ENCODE measurements around the gene ASMT. TPM values are rescaled to one million over a fixed set of nuclear protein-coding genes. Genes with fewer than 3 reads are reported as not detected.

Gene ASMT
- total RNA-seq, 4 donors from 2014 or later, result not detected

GRCh38 chrX:1599791-1600405 is 15.0 kb upstream of the ASMT start:
- TF ChIP-seq CTCF (IDR thresholded peaks at IDR 0.05) (no peak), EP300 (IDR thresholded peaks at IDR 0.05; ENCODE audit: low read depth) (no peak), POLR2AphosphoS5 (IDR thresholded peaks at IDR 0.05) (no peak), POLR2A (IDR thresholded peaks at IDR 0.05) (no peak)
- in situ Hi-C loops (cut with MboI; ENCODE audit: low pct_ligation_motif_present in 1 of 4, low pct_unique_long_range_greater_than_20kb in 1 of 4, low sequenced_read_pairs in 3 of 4) (loop anchor here in 2 of 4 donors (10.0 to 25.0 kb wide), 3 partner anchors 138 to 213 kb away; partner anchors contain the start of genes ASMTL (in 2 of the 2) and SLC25A6 (in 1 of the 2)), intact Hi-C loops (cut with DNase I; ENCODE audit: low total_unique reads) (no loop called here)
- no peaks in the 10 kb centered on the region for H3K4me1 ChIP-seq
- H3K9me3 ChIP-seq, result no peaks in the 10 kb centered on the region
- WGBS, 2 donors (ENCODE audit: low coverage in 1 of 2), result 97% methylated on average over 22 of the region's 36 CpGs; no CpG with 5 or more reads in 1 of the 2 donors
- no peaks in the 10 kb centered on the region for H3K27me3 ChIP-seq
- H3K36me3 ChIP-seq, result peaks cover 0 to 70% (median 34%) of the 10 kb centered on the region in 4 donors
- DNase-seq, result no peak
- H3K27ac ChIP-seq, result no peak overlapping the region
- H3K4me3 ChIP-seq, result no peak overlapping the region

GRCh38 chrX:1600406-1601050 is 14.3 kb upstream of the ASMT start:
- Histone ChIP-seq H3K27me3 (no peaks in the 10 kb centered on the region), H3K4me3 (no peak overlapping the region), H3K36me3 (peaks cover 0 to 66% (median 32%) of the 10 kb centered on the region in 4 donors), H3K27ac (no peak overlapping the region), H3K9me3 (no peaks in the 10 kb centered on the region), H3K4me1 (no peaks in the 10 kb centered on the region)
- 96% methylated on average over 51 of the region's 52 CpGs; no CpG with 5 or more reads in 1 of the 2 donors for WGBS, 2 donors (ENCODE audit: low coverage in 1 of 2)
- DNase-seq, result no peak
- intact Hi-C loops (cut with DNase I; ENCODE audit: low total_unique reads) (no loop called here), in situ Hi-C loops (cut with MboI; ENCODE audit: low pct_ligation_motif_present in 1 of 4, low pct_unique_long_range_greater_than_20kb in 1 of 4, low sequenced_read_pairs in 3 of 4) (no loop called here)
- TF ChIP-seq POLR2A (IDR thresholded peaks at IDR 0.05), result no peak
- TF ChIP-seq CTCF (IDR thresholded peaks at IDR 0.05), result no peak
- no peak for TF ChIP-seq EP300 (IDR thresholded peaks at IDR 0.05; ENCODE audit: low read depth)
- no peak for TF ChIP-seq POLR2AphosphoS5 (IDR thresholded peaks at IDR 0.05)

GRCh38 chrX:1601051-1601767 is 13.7 kb upstream of the ASMT start:
- 97% methylated on average over 52 of the region's 58 CpGs; no CpG with 5 or more reads in 1 of the 2 donors for WGBS, 2 donors (ENCODE audit: low coverage in 1 of 2)
- no peak overlapping the region for H3K27ac ChIP-seq
- no peaks in the 10 kb centered on the region for H3K27me3 ChIP-seq
- no peak for DNase-seq
- in situ Hi-C loops (cut with MboI; ENCODE audit: low pct_ligation_motif_present in 1 of 4, low pct_unique_long_range_greater_than_20kb in 1 of 4, low sequenced_read_pairs in 3 of 4), result no loop called here
- H3K4me3 ChIP-seq, result no peak overlapping the region
- H3K9me3 ChIP-seq, result no peaks in the 10 kb centered on the region
- TF ChIP-seq EP300 (IDR thresholded peaks at IDR 0.05; ENCODE audit: low read depth) (no peak), CTCF (IDR thresholded peaks at IDR 0.05) (no peak), POLR2A (IDR thresholded peaks at IDR 0.05) (no peak)
- H3K36me3 ChIP-seq, result peaks cover 0 to 60% (median 30%) of the 10 kb centered on the region in 4 donors
- intact Hi-C loops (cut with DNase I; ENCODE audit: low total_unique reads), result no loop called here
- H3K4me1 ChIP-seq, result no peaks in the 10 kb centered on the region

GRCh38 chrX:1601768-1602085 is 13.1 kb upstream of the ASMT start:
- DNase-seq, result no peak
- Histone ChIP-seq H3K27ac (no peak overlapping the region), H3K4me1 (no peaks in the 10 kb centered on the region), H3K27me3 (no peaks in the 10 kb centered on the region), H3K36me3 (peaks cover 0 to 59% (median 29%) of the 10 kb centered on the region in 4 donors), H3K4me3 (no peak overlapping the region), H3K9me3 (no peaks in the 10 kb centered on the region)
- TF ChIP-seq POLR2AphosphoS5 (IDR thresholded peaks at IDR 0.05) (no peak), CTCF (IDR thresholded peaks at IDR 0.05) (no peak), EP300 (IDR thresholded peaks at IDR 0.05; ENCODE audit: low read depth) (no peak), POLR2A (IDR thresholded peaks at IDR 0.05) (no peak)
- intact Hi-C loops (cut with DNase I; ENCODE audit: low total_unique reads) (no loop called here), in situ Hi-C loops (cut with MboI; ENCODE audit: low pct_ligation_motif_present in 1 of 4, low pct_unique_long_range_greater_than_20kb in 1 of 4, low sequenced_read_pairs in 3 of 4) (no loop called here)
- 92 to 99% methylated on average over 14 to 15 of the region's 15 CpGs for whole genome bisulfite sequencing, 2 donors (ENCODE audit: low coverage in 1 of 2)

Measured in transverse colon (tissue), 4 donors.